Ovary (tissue), 9 donors: ENCODE results near the gene CEPT1. TPM values are rescaled to one million over a fixed set of nuclear protein-coding genes. Genes with fewer than 3 reads are reported as not detected.

Source experiments
- DNase-seq, 5 donors: peaks; one replicate each; pipeline ENCODE4 v3.0.0-alpha.2; 2019 to 2020
- H3K27ac ChIP-seq, 2 donors: fragments of 200-600 bp; one replicate each; pipeline versions ENCODE4 v1.5.1 to v1.8.0; 2019 to 2022
- H3K27me3 ChIP-seq: fragments of 200-600 bp; one replicate; pipeline ENCODE4 v1.8.0; 2022
- H3K36me3 ChIP-seq: fragments of 200-600 bp; sonication (generic); one replicate; pipeline ENCODE4 v1.5.1; 2019
- H3K4me1 ChIP-seq: one replicate; pipeline ENCODE4 v1.8.1; 2013; ENCODE audit warnings: mild to moderate bottlenecking, moderate library complexity; ENCODE audit not compliant: insufficient read depth
- H3K4me3 ChIP-seq: fragments of 200-600 bp; sonication (generic); one replicate; pipeline ENCODE4 v1.5.1; 2017
- H3K9me3 ChIP-seq, 2 donors: fragments of 200-600 bp in 1 of 2; sonication (generic) in 1 of 2; one replicate each; pipeline versions ENCODE4 v1.5.1 to v1.8.1; 2013 to 2019; ENCODE audit warnings: mild to moderate bottlenecking in 1 of 2, moderate library complexity in 1 of 2
- EP300 ChIP-seq: sonication (generic); formaldehyde crosslinking; IDR thresholded peaks from one replicate; pipeline ENCODE4 v1.6.1; 2017; ENCODE audit warnings: antibody characterized with exemption
- POLR2A ChIP-seq: fragments of 450-650 bp; IDR thresholded peaks from one replicate; pipeline ENCODE4 v1.6.1; 2017; ENCODE audit warnings: antibody characterized with exemption, mild to moderate bottlenecking, moderate library complexity
- WGBS, 3 donors: extraction: QIAGEN DNeasy Blood & Tissue Kit in 1 of 3; methylation state at CpG; one replicate each; pipeline versions ENCODE4 v1.1.5 to v1.1.7; 2013 to 2017; 5-methylcytosine and 5-hydroxymethylcytosine counted together
- intact Hi-C, 4 donors: fragments of 100-400 bp; cut with DNase I; formaldehyde crosslinking; loops; one replicate each; pipeline versions ENCODE4 v1.11.0 to v1.15.1; 2022 to 2023
- polyA plus RNA-seq, 2 donors: library from polyadenylated mRNA; stranded (reverse); fragments of 200-250 nt in 1 of 2; fragments of 350-450 nt in 1 of 2; fragmentation: Illumina TruSeq in 1 of 2; extraction: RNeasy Lipid Tissue Mini Kit (QIAGEN cat#74804) in 1 of 2; gene quantifications; one replicate each; pipeline ENCODE4 v1.2.3, GENCODE V29; 2013 to 2014
- total RNA-seq, 7 donors: library from RNA; depleted of rRNA in 2 of 7; stranded (reverse); fragments of >200 nt in 2 of 7; fragmentation: NEBNext Ultra II Directional in 3 of 7; extraction: Animal tissue kit (Norgen Biotek cat#: 25700) in 3 of 7; gene quantifications; one replicate each; pipeline versions ENCODE4 v1.1.0 to v1.2.4, GENCODE V29; 2016 to 2023
- TF ChIP-seq, protein P1 (sequence below), 3 donors: fragments of 450-650 bp in 2 of 3; fragments of 200-600 bp in 1 of 3; IDR thresholded peaks; one replicate each; pipeline versions ENCODE4 v1.5.1 to v1.8.0; 2016 to 2022; ENCODE audit warnings: antibody characterized with exemption in 3 of 3, mild to moderate bottlenecking in 1 of 3
- donor health status: DM: no; HTN: no; CAD: no; lungs with moderate emphysema.
- donor health status: DM: no; HTN: no; CAD: no.
- donor health status: Bipolar disorder and iron deficiency.
- donor health status: DM: yes; HTN: yes; CAD: no.
- donor health status: DM: no; HTN: no; CAD: no.
- donor health status: DM: yes; HTN: yes; CAD: no.

The CEPT1 gene
- total and polyA plus RNA-seq, 9 donors: 16.4 to 40.3 (median 32.4) TPM

DNA sequence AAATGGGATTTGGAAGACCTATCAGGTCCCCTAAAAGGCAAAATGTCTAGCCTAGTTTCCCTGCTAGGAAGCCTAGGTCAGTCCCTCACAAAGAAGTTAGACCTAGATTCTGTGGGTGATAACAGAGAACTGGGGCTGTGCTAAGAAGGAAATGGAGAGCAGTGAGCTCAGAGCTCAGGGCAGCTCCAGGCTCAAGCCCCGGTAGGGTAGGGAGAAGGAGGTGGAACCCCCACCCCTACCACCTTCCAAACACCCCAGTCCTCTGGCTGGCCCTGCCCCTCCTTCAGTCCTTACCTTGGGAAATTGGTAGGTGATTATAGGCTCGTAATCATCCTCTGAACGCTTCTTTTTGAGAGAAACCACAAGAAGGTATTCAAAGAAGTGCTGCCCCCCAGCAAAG, 59.3 kb downstream of the CEPT1 start:
- Histone ChIP-seq H3K4me3 (no peak overlapping the region), H3K36me3 (no peaks in the 10 kb centered on the region), H3K4me1 (peaks cover 1% of the 10 kb centered on the region), H3K27ac (no peak overlapping the region), H3K27me3 (no peaks in the 10 kb centered on the region), H3K9me3 (no peaks in the 10 kb centered on the region)
- intact Hi-C loops: no loop called here
- TF ChIP-seq, protein P1, sequence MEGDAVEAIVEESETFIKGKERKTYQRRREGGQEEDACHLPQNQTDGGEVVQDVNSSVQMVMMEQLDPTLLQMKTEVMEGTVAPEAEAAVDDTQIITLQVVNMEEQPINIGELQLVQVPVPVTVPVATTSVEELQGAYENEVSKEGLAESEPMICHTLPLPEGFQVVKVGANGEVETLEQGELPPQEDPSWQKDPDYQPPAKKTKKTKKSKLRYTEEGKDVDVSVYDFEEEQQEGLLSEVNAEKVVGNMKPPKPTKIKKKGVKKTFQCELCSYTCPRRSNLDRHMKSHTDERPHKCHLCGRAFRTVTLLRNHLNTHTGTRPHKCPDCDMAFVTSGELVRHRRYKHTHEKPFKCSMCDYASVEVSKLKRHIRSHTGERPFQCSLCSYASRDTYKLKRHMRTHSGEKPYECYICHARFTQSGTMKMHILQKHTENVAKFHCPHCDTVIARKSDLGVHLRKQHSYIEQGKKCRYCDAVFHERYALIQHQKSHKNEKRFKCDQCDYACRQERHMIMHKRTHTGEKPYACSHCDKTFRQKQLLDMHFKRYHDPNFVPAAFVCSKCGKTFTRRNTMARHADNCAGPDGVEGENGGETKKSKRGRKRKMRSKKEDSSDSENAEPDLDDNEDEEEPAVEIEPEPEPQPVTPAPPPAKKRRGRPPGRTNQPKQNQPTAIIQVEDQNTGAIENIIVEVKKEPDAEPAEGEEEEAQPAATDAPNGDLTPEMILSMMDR (IDR thresholded peaks at IDR 0.05): no peak
- TF ChIP-seq POLR2A (no peak), EP300 (no peak)
- no peak for DNase-seq
- WGBS, 3 donors: 90 to 96% (median 94%) methylated on average over 3 of the region's 3 CpGs

GRCh38 chr1:111199881-111200801, 60.1 kb downstream of the CEPT1 start, which contains the start of gene DENND2D:
DENND2D (minus strand) TSS chr1:111200646; CDS start chr1:111200459, 187 bp downstream.
- Histone ChIP-seq H3K4me1 (no peaks in the 10 kb centered on the region), H3K36me3 (no peaks in the 10 kb centered on the region), H3K27me3 (no peaks in the 10 kb centered on the region), H3K4me3 (no peak within 1 kb of the TSS), H3K27ac (no peak within 1 kb of the TSS), H3K9me3 (no peaks in the 10 kb centered on the region)
- WGBS, 3 donors: 94 to 96% (median 95%) methylated on average over 17 of the region's 17 CpGs
- intact Hi-C loops: no loop called here
- no peak for DNase-seq
- TF ChIP-seq, protein P1 (IDR thresholded peaks at IDR 0.05): no peak
- TF ChIP-seq EP300 (no peak), POLR2A (no peak)

DNA sequence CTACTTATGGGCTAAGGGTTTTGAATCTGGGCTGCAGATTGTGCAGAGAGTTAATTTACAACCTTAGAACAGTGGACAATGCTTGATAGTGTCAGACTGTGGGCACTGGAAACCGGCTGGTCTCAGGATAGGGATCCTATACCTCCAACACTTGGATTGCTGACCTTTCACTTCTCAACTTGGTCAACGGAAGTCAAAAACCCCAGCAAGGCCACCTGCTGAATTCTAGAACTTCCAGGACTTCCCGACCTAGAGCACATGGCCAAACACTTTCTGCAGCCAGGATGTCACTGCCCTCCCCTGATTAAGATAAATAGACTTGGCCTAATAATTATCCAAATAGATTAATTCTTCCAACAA, 60.8 kb downstream of the CEPT1 start:
- H3K4me3 ChIP-seq: no peak overlapping the region
- H3K9me3 ChIP-seq: no peaks in the 10 kb centered on the region
- intact Hi-C loops: no loop called here
- no peaks in the 10 kb centered on the region for H3K36me3 ChIP-seq
- H3K4me1 ChIP-seq: no peaks in the 10 kb centered on the region
- H3K27me3 ChIP-seq: no peaks in the 10 kb centered on the region
- no peak for DNase-seq
- no peak overlapping the region for H3K27ac ChIP-seq
- WGBS, 3 donors: 72 to 81% (median 80%) methylated on average over 3 of the region's 3 CpGs
- TF ChIP-seq EP300 (no peak), POLR2A (no peak)
- TF ChIP-seq, protein P1 (IDR thresholded peaks at IDR 0.05): no peak

GRCh38 chr1:111201275-111202090, 61.5 kb downstream of the CEPT1 start:
- H3K36me3 ChIP-seq: no peaks in the 10 kb centered on the region
- no peaks in the 10 kb centered on the region for H3K4me1 ChIP-seq
- no peak overlapping the region for H3K27ac ChIP-seq
- intact Hi-C loops: no loop called here
- DNase-seq: no peak
- WGBS, 3 donors: 60 to 70% (median 68%) methylated on average over 5 of the region's 5 CpGs
- no peaks in the 10 kb centered on the region for H3K27me3 ChIP-seq
- TF ChIP-seq POLR2A (no peak), EP300 (no peak)
- TF ChIP-seq, protein P1 (IDR thresholded peaks at IDR 0.05): no peak
- H3K9me3 ChIP-seq: no peaks in the 10 kb centered on the region
- no peak overlapping the region for H3K4me3 ChIP-seq
